ENCODE results near the gene XRCC4. TPM values are rescaled to one million over a fixed set of nuclear protein-coding genes. Genes with fewer than 3 reads are reported as not detected.
"Not testable (repeated sequence)": the region's sequence is repeated elsewhere in the genome, so short reads cannot be mapped to it uniquely, and the experiment has no call there.

XRCC4 gene
- total RNA-seq, 1 donor from 2014 or later = 8.2 TPM

GRCh38 chr5:83147593-83147992, 70.2 kb downstream of the XRCC4 start:
- Mint-ChIP-seq H3K9me3 (peaks cover 3% of the 10 kb centered on the region), H3K4me3 (no peak overlapping the region), H3K27me3 (ENCODE audit: low read depth) (no peaks in the 10 kb centered on the region), H3K36me3 (ENCODE audit: low read depth) (peaks cover 6% of the 10 kb centered on the region), H3K27ac (ENCODE audit: unreplicated experiment) (no peak overlapping the region), H3K4me1 (peaks cover under 1% of the 10 kb centered on the region)
- DNase-seq (ENCODE audit: low read depth, low spot score) = no peak
- TF ChIP-seq, protein P1, sequence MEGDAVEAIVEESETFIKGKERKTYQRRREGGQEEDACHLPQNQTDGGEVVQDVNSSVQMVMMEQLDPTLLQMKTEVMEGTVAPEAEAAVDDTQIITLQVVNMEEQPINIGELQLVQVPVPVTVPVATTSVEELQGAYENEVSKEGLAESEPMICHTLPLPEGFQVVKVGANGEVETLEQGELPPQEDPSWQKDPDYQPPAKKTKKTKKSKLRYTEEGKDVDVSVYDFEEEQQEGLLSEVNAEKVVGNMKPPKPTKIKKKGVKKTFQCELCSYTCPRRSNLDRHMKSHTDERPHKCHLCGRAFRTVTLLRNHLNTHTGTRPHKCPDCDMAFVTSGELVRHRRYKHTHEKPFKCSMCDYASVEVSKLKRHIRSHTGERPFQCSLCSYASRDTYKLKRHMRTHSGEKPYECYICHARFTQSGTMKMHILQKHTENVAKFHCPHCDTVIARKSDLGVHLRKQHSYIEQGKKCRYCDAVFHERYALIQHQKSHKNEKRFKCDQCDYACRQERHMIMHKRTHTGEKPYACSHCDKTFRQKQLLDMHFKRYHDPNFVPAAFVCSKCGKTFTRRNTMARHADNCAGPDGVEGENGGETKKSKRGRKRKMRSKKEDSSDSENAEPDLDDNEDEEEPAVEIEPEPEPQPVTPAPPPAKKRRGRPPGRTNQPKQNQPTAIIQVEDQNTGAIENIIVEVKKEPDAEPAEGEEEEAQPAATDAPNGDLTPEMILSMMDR (conservative IDR thresholded peaks at IDR 0.05) = no peak

DNA sequence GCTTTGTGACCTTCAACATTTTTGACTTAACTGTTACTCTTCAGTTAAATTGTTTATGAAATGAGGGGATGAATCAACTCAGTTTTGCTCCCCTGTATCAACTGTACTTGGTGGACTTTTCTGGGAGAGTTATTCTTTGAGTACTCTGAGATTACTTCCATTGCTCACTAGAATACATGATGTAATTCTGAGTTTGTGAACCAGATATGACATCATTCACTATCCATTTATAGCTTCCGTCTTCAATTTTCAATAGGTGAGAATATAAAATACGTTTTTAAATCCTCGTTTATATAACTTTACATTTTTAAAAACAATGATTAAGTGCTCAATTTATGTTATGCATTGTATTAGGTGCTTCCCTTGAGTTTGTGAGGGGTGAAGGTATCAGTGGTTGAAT, 71.0 kb downstream of the XRCC4 start:
- TF ChIP-seq, protein P1 (conservative IDR thresholded peaks at IDR 0.05) = no peak
- Mint-ChIP-seq H3K27ac (ENCODE audit: unreplicated experiment) (no peak overlapping the region), H3K4me3 (no peak overlapping the region), H3K27me3 (ENCODE audit: low read depth) (no peaks in the 10 kb centered on the region), H3K9me3 (peaks cover 6% of the 10 kb centered on the region), H3K36me3 (ENCODE audit: low read depth) (peaks cover 6% of the 10 kb centered on the region), H3K4me1 (peaks cover 8% of the 10 kb centered on the region)
- no peak for DNase-seq (ENCODE audit: low read depth, low spot score)

GRCh38 chr5:83149671-83150070, 72.3 kb downstream of the XRCC4 start:
- Mint-ChIP-seq H3K27me3 (ENCODE audit: low read depth) (no peaks in the 10 kb centered on the region), H3K27ac (ENCODE audit: unreplicated experiment) (no peak overlapping the region), H3K4me1 (peaks cover 12% of the 10 kb centered on the region), H3K36me3 (ENCODE audit: low read depth) (peaks cover 6% of the 10 kb centered on the region), H3K9me3 (peaks cover 6% of the 10 kb centered on the region), H3K4me3 (no peak overlapping the region)
- no peak for DNase-seq (ENCODE audit: low read depth, low spot score)
- TF ChIP-seq, protein P1 (conservative IDR thresholded peaks at IDR 0.05) = no peak

- Mint-ChIP-seq H3K27me3 (ENCODE audit: low read depth) (no peaks in the 10 kb centered on the region), H3K9me3 (peaks cover 6% of the 10 kb centered on the region), H3K4me3 (no peak overlapping the region), H3K4me1 (peaks cover 12% of the 10 kb centered on the region), H3K27ac (ENCODE audit: unreplicated experiment) (no peak overlapping the region), H3K36me3 (ENCODE audit: low read depth) (peaks cover 3% of the 10 kb centered on the region)
- TF ChIP-seq, protein P1 (conservative IDR thresholded peaks at IDR 0.05) = no peak
- no peak for DNase-seq (ENCODE audit: low read depth, low spot score)
Observed at GRCh38 chr5:83151821-83152220, 74.5 kb downstream of the XRCC4 start.

DNA sequence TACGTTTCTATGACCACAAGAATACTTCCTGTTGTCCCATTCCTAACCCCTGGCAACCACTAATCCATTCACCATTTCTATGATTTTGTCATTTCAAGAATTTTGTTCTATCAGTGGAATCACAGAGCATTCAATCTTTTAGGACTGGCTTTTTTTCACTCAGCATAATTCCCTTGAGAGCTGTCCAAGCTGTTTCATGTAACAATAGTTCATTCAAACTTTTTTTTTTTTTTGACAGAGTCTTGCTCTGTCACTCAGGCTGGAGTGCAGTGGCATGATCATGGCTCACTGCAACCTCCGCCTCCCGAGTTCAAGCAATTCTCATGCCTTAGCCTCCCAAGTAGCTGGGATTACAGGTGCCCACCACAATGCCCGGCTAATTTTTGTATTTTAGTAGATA, 75.6 kb downstream of the XRCC4 start:
- not testable (repeated sequence) for H3K27me3 Mint-ChIP-seq (ENCODE audit: low read depth); DNase-seq (ENCODE audit: low read depth, low spot score); H3K36me3 Mint-ChIP-seq (ENCODE audit: low read depth); H3K4me3 Mint-ChIP-seq; H3K9me3 Mint-ChIP-seq
- peaks cover 12% of the 10 kb centered on the region for H3K4me1 Mint-ChIP-seq
- H3K27ac Mint-ChIP-seq (ENCODE audit: unreplicated experiment) = peak overlapping the region; percentile 75

DNA sequence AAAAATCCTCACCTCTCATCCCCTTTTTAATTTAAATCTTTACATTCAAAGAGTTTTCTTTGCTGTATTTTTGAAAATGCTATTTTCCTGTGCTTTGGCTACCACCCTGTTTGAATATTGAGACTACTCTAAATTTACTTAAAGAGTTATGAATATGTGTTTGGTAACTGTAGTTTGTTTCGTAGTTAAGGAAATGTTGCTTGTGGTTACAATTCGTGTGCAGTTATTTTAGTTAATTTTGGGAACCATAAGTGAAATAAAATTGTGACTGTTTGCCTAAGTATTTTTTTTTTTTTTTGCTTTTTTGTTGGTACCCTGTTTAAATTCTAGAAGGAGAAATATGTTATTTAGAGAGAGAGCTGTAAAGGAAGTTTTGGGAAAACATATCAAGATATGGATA, 78.7 kb downstream of the XRCC4 start:
- peaks cover 3% of the 10 kb centered on the region for H3K9me3 Mint-ChIP-seq
- DNase-seq (ENCODE audit: low read depth, low spot score) = no peak
- TF ChIP-seq, protein P1 (conservative IDR thresholded peaks at IDR 0.05) = no peak
- no peaks in the 10 kb centered on the region for H3K36me3 Mint-ChIP-seq (ENCODE audit: low read depth)
- H3K4me1 Mint-ChIP-seq = peaks cover 12% of the 10 kb centered on the region
- no peak overlapping the region for H3K27ac Mint-ChIP-seq (ENCODE audit: unreplicated experiment)
- no peaks in the 10 kb centered on the region for H3K27me3 Mint-ChIP-seq (ENCODE audit: low read depth)
- no peak overlapping the region for H3K4me3 Mint-ChIP-seq

Data from neural crest cell (in vitro differentiated cells).